SK-N-SH treated with all-trans-retinoic acid at 6 μM for 48 hours (cell line): ENCODE measurements around the gene FOXF2.

Source experiments
- ATAC-seq: fragments of 200-7000 bp; cut with Tn5 transposase; 3 replicates; pipeline ENCODE4 v1.9.1; 2020; ENCODE audit warnings: mild to moderate bottlenecking, moderate library complexity
- ARNTL ChIP-seq: fragments of 450-650 bp; formaldehyde crosslinking; IDR thresholded peaks from 2 replicates; pipeline ENCODE4 v1.5.0; 2020; ENCODE audit warnings: low read depth, mild to moderate bottlenecking, moderate library complexity, borderline replicate concordance
- CREB5 ChIP-seq: fragments of 250-450 bp; sonication (Bioruptor Pico); IDR thresholded peaks from 2 replicates; pipeline ENCODE4 v1.5.1; 2020; ENCODE audit warnings: low read depth, mild to moderate bottlenecking, moderate library complexity
- CSDC2 ChIP-seq: fragments of 250-450 bp; sonication (Bioruptor Pico); IDR thresholded peaks from 2 replicates; pipeline ENCODE4 v1.5.0; 2020; ENCODE audit warnings: mild to moderate bottlenecking, moderate library complexity
- CSRNP3 ChIP-seq: fragments of 250-450 bp; sonication (Bioruptor Pico); IDR thresholded peaks from 2 replicates; pipeline ENCODE4 v1.5.1; 2021; ENCODE audit warnings: mild to moderate bottlenecking, moderate library complexity
- GLIS3 ChIP-seq: fragments of 250-450 bp; sonication (Bioruptor Pico); IDR thresholded peaks from 2 replicates; pipeline ENCODE4 v1.5.0; 2020; ENCODE audit warnings: mild to moderate bottlenecking, moderate library complexity
- ISL1 ChIP-seq: fragments of 250-450 bp; sonication (Bioruptor Pico); IDR thresholded peaks from 2 replicates; pipeline ENCODE4 v2.1.2; 2022; ENCODE audit warnings: mild to moderate bottlenecking, moderate library complexity
- OSR1 ChIP-seq: fragments of 250-450 bp; sonication (Bioruptor Pico); IDR thresholded peaks from 2 replicates; pipeline ENCODE4 v1.8.0; 2022; ENCODE audit warnings: moderate library complexity, mild to moderate bottlenecking, inconsistent platforms
- PATZ1 ChIP-seq: fragments of 250-450 bp; sonication (Bioruptor Pico); IDR thresholded peaks from 2 replicates; pipeline ENCODE4 v1.8.0; 2020; ENCODE audit warnings: mild to moderate bottlenecking, moderate library complexity, borderline replicate concordance
- POU6F1 ChIP-seq: fragments of 250-450 bp; sonication (Bioruptor Pico); IDR thresholded peaks from 2 replicates; pipeline ENCODE4 v1.8.0; 2021; ENCODE audit warnings: low read depth, mild to moderate bottlenecking, moderate library complexity, borderline replicate concordance
- PPARA ChIP-seq: fragments of 250-450 bp; sonication (Bioruptor Pico); IDR thresholded peaks from 2 replicates; pipeline ENCODE4 v1.5.0; 2020; ENCODE audit warnings: mild to moderate bottlenecking, borderline replicate concordance
- SNAI2 ChIP-seq: fragments of 250-450 bp; sonication (Bioruptor Pico); IDR thresholded peaks from 2 replicates; pipeline ENCODE4 v1.5.0; 2020; ENCODE audit warnings: mild to moderate bottlenecking, moderate library complexity
- TCF4 ChIP-seq: fragments of 250-450 bp; sonication (Bioruptor Pico); IDR thresholded peaks from 2 replicates; pipeline ENCODE4 v1.8.0; 2021; ENCODE audit warnings: mild to moderate bottlenecking, moderate library complexity, borderline replicate concordance
- TSHZ2 ChIP-seq: fragments of 250-450 bp; sonication (Bioruptor Pico); IDR thresholded peaks from 2 replicates; pipeline ENCODE4 v1.5.0; 2020; ENCODE audit warnings: mild to moderate bottlenecking, moderate library complexity
- ZC3H10 ChIP-seq: fragments of 250-450 bp; sonication (Bioruptor Pico); IDR thresholded peaks from 2 replicates; pipeline ENCODE4 v1.5.1; 2021; ENCODE audit warnings: mild to moderate bottlenecking, moderate library complexity
- ZFP3 ChIP-seq: fragments of 250-450 bp; sonication (Bioruptor Pico); IDR thresholded peaks from 2 replicates; pipeline ENCODE4 v1.5.0; 2020; ENCODE audit warnings: mild to moderate bottlenecking, moderate library complexity
- ZFP30 ChIP-seq: fragments of 450-650 bp; formaldehyde crosslinking; IDR thresholded peaks from 2 replicates; pipeline ENCODE4 v1.5.0; 2022; ENCODE audit warnings: mild to moderate bottlenecking, moderate library complexity
- ZNF70 ChIP-seq: fragments of 450-650 bp; formaldehyde crosslinking; IDR thresholded peaks from 2 replicates; pipeline ENCODE4 v1.5.0; 2020; ENCODE audit warnings: mild to moderate bottlenecking, moderate library complexity
- ZNF8 ChIP-seq: fragments of 450-650 bp; formaldehyde crosslinking; IDR thresholded peaks from 2 replicates; pipeline ENCODE4 v1.5.0; 2020; ENCODE audit warnings: mild to moderate bottlenecking, moderate library complexity

The FOXF2 gene

GRCh38 chr6:1372690-1373089, 16.7 kb upstream of the FOXF2 start (continued):
- TF ChIP-seq ZNF70 (CRISPR knock-in tag) (no peak), ISL1 (CRISPR knock-in tag) (no peak), GLIS3 (no peak), ARNTL (CRISPR knock-in tag) (no peak), CSDC2 (CRISPR knock-in tag) (no peak), CSRNP3 (no peak), ZC3H10 (CRISPR knock-in tag) (no peak), ZFP3 (no peak), OSR1 (CRISPR knock-in tag) (no peak), ZNF8 (CRISPR knock-in tag) (no peak), TSHZ2 (CRISPR knock-in tag) (no peak), ZFP30 (CRISPR knock-in tag) (no peak)

GRCh38 chr6:1376653-1377052, 12.7 kb upstream of the FOXF2 start:
- TF ChIP-seq CSDC2 (CRISPR knock-in tag): no peak
- no peak for TF ChIP-seq PPARA
- no peak for TF ChIP-seq CREB5
- TF ChIP-seq GLIS3: no peak
- TF ChIP-seq POU6F1 (CRISPR knock-in tag): no peak
- TF ChIP-seq PATZ1 (CRISPR knock-in tag): no peak
- no peak for TF ChIP-seq SNAI2 (CRISPR knock-in tag)
- no peak for TF ChIP-seq TSHZ2 (CRISPR knock-in tag)
- no peak for TF ChIP-seq TCF4 (CRISPR knock-in tag)
- TF ChIP-seq ZFP3: no peak
- no peak for ATAC-seq

GRCh38 chr6:1377526-1377925, 11.8 kb upstream of the FOXF2 start:
- TF ChIP-seq TCF4 (CRISPR knock-in tag) (no peak), ZFP3 (no peak), SNAI2 (CRISPR knock-in tag) (no peak)
- TF ChIP-seq, all 23 proteins: peak for 0
- no peak for ATAC-seq
